HG03460 (cell line): ENCODE data around the gene UBC.
A peak's percentile ranks its signal among the peaks of the same experiment; 100 is the strongest.
"Not testable (repeated sequence)": the region's sequence is repeated elsewhere in the genome, so short reads cannot be mapped to it uniquely, and the experiment has no call there.

Experiments
- ATAC-seq: cut with Tn5 transposase; IDR thresholded peaks from one replicate; pipeline ENCODE4 v1.9.1; 2021; ENCODE audit not compliant: unreplicated experiment

The UBC gene

DNA sequence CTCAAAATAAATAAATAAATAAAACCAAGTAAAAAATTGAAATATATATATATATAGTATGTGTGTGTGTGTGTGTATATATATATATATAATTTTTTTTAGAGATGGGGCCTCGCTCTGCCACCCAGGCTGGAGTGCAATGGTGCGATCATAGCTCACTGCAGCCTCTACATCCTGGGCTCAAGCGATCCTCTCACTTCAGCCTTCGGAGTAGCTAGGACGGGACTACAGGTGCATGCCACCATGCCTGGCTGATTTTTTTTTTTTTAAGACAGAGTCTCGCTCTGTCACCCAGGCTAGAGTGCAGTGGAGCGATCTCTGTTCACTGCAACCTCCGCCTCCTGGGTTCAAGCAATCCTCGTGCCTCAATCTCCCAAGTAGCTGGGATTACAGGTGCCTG, 26.7 kb downstream of the UBC start:
- not testable (repeated sequence) for ATAC-seq

DNA sequence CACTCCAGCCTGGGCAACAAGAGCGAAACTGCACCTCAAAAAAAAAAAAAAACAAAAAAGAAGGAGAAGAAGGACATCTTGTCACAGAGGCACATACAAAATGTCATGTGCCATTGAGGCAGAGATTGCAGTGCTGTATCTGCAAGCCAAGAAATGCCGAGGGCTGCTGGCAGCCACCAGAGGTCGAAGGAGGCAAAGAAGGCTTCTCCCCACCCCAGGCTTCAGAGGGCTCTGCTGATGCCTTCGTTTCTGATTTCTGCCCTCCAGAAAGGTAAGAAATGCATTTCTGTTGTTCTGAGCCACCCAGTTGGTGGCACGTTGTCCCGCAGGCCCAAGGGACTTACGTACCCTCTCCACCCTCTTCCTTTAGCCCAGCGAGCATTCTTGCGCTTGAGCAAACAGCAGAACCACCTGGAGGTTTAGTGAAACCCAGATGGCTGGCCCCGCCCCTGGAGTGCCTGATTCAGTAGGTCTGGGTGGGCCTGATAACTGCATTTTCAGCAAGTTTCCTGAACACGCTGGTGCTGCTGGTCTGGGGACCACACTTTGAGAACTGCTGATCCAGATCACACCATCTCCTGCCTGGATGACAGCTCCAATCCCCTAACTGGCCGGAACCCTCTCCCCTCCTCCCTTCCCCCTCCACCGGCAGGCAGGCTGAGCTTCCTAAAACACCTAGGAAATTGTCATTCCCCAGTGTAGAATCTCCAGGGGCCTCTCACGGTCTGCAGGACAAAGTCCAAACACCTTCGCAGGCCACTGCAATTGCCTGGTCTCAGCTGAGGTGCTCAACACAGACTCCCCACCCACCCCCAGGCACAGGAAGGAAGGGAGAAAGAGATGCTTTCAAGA, 29.6 kb downstream of the UBC start:
- peak; percentile 88 for ATAC-seq

DNA sequence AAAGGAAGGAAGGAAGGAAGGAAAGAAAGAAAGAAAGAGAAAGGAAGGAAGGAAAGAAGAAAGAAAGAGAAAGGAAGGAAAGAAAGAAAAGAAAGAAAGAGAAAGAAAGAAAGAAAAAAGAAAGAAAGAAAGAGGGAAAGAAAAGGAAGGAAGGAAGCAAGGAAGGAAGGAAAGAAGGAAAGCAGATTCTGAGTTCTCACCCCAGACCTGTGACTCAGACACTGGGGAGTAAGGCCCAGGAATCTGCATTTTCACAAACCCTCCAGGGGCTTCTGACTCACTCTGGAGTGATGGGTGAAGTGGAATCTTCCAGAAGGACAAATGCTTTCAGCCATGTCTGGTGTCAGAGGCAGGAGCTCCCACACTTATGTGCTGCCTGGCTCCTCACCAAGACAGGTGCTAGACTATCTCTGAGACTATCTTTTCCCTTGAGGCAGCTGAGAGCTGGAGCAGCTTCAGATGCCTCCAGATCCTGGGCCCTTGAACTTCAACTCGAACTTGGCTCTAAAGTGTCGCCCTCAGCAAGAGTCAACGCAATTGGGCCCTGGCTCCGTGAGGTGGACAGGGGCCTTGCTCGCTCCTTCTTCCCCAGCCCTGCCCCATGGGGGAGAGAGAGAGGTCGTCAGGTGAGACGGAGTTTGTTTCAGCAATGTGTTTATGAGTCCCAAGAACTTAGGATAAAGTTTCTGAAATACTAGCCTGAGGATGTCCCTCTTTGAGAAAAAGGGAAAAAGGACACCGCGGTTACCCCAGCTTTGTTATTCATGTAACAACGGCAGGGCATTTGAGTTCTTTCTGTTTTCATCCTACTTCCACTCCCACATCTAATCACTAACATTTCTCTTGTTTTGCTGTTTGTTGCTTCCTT, 31.0 kb downstream of the UBC start:
- no peak for ATAC-seq

DNA sequence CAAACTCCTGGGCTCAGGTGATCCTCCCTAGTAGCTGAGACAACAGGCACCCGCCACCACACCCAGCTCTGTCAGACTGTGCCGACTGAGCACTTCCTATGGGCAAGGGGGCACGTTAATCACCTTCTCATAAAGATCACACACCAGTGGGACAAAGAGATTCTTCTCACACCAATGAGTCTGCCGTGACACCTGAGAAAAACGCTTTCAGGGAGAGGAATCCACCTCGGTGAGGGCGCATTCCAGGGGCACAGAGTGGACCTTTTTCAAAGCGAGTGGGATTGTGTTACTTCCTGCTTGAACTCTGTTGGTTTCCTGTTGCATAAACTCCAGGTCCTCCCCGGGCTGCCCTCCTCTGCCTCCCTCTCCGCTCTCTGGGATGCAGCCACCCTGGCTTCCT, 33.3 kb downstream of the UBC start:
- no peak for ATAC-seq

DNA sequence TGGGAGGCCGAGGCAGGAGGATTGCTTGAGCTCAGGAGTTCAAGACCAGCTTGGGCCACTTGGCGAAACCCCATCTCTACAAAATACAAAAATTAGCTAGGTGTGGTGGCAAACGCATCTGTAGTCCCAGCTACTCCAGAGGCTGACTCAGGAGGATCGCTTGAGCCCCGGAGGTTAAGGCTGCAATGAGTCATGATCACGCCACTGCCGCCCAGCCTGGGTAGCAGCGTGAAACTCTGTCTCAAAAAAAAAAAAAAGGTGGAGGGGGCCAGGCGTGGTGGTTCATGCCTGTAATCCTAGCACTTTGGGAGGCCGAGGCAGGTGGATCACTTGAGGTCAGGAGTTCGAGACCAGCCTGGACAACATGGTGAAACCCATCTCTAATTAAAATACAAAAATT, 34.1 kb downstream of the UBC start:
- not testable (repeated sequence) for ATAC-seq

DNA sequence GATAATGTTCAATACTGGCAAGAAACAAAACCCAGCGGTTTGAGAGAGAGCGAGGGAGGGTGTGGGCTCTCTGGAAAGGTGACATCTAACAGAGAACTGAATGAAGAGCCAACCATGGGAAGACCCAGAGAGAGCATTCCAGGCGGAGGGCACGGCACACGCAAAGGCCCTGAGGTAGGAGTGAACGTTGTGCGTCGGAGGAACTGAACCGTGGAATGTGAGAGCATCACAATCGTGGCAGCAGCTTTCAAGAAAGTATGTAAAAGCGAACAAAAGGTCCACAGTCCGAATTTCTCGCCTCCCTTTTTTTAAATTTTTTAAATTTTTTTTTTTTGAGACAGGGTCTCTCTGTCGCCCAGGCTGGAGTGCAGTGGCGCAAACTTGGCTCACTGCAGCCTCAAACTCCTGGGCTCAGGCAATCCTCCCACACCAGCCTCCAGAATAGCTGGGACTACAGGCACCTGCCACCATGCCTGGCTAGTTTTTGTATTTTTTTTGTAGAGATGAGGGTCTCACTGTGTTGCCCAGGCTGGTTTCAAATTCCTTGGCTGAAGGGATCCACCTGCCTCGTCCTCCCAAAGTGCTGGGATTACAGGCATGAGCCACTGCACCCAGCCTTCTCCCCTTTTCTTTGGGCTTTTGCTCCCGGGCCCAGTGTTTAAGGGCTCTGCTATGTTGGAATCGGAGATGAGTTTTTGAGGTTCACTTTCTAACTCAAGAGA, 35.5 kb downstream of the UBC start:
- no peak for ATAC-seq

DNA sequence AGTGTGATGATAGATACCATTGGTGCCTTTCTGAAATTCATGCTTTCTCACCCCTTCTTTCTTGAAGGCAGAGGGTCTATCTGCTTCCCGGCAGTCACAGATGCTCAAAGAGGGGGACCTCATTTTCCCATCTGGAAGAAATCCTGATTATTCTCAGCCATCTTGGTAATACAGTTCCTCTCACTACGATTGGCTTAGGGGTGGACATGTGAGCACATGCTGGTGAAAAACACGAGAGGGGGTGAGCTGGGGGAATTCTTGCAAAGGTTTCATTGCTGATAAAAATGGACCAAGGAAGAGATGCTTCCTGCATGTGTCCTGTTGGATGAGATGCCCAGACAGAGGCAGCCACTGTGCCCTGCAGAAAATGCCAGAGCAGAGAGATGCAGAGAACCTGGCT, 37.0 kb downstream of the UBC start:
- no peak for ATAC-seq

DNA sequence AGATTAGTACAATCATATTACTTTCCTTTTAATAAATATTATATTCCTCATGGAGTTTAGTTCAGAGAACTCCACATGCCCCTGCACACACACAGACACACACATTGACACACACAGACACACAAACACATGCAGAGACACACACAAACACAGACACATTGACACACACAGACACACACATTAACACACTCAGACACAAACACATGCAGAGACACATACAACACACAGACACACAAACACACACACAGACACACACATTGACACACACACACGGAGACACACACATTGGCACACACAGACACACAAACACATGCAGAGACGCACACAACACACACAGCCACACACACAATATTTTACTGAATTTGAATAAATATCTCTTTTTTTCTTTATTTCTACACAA, 38.3 kb downstream of the UBC start:
- no peak for ATAC-seq

DNA sequence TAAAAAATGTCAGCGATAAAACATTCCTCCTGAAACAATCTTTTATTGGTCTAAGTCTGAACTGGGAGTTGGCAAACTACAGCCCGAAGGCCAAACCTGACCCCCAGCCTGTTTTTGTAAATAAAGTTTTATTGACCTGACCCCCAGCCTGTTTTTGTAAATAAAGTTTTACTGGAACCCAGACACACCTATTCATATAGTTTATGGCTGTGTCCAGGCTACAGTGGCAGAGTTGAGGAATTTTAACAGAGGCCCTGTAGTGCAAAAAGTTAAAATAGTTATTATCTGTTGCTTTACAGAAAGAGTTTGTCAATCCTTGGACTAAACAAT, 38.7 kb downstream of the UBC start:
- ATAC-seq: no peak

DNA sequence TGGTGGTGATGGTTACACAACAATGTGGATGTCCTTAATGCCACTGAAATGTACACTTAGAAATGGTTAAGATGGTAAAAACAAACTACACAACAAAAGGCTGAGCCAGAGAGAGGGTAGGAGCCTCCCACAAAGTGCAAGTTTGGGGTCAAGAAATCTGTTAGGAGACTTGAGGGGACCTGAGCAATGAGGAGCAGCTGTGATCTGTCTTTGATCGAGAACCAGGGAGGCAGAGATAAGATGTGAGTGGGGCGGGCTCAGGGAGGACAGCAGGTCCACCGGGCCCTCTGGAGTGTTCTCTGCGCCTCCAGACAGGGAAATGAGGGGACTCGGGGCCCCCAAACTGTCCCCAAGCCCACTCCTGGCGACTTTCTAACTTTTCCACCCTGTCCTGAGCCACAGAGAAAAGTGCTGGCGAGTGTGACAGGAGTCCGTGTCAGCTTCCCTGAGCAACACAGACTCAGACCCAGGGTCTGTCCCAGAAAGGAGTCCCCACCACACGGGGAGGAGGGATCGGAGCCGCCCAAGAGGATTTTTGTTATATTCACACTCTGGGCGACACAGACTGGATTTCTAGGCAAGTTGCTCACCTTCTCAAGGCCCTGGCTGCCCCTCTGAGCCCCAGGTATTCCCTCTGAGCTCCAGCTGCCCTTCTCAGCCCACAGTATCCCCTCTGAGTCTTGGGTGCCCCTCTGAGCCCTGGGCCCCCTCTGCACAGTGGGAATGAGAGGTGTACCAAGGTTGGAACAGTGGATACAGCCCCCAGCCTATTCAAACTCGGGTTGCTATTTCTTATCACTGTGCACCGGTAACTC, 39.3 kb downstream of the UBC start:
- ATAC-seq: no peak

DNA sequence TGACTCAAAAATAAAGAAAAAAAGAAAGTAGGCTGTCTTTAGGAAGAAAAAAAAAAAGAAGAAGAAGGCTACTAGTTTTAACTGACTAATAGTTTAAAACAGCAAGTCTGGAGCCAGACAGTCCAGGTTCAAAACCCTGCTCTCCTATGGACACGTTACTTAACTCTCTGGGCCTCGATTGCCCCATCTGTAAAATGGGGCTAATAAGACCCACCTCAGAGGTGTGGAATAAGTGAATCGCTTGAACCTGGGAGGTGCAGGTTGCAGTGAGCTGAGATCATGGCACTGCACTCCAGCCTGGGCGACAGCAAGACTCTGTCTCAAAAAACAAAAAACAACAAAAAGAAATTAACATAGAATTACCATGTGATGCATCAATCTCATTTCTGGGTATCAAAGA, 40.3 kb downstream of the UBC start:
- ATAC-seq: no peak

DNA sequence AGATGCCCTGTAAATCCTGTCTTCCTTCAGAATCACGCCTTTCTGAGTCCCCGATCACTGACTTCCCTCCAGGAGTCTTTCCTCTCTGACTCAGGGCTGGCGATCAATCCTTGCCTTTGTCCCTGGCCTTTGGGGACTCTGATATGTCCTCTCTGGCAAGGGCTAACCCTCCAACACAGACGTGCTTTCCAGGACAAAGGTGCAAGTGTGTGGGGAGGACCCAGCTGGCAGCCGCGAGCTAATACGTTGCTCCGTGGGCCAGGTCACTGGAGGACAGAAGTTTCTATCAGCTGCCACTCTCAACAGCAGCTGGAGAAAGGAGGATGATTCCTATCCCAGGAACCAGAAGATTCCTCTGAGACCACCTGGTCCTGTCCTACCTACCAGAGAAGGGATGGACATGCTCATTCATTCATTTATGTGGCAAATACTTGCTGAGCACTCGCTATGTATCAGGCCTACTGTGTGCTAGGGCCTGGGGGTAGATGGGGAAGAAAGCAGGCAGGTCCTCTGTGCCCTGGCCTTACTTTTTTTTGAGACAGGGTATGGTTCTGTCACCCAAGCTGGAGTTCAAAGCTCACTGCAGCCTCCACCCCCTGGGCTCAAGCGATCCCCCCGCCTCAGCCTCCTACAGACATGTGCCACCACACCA, 42.3 kb downstream of the UBC start:
- ATAC-seq: no peak

DNA sequence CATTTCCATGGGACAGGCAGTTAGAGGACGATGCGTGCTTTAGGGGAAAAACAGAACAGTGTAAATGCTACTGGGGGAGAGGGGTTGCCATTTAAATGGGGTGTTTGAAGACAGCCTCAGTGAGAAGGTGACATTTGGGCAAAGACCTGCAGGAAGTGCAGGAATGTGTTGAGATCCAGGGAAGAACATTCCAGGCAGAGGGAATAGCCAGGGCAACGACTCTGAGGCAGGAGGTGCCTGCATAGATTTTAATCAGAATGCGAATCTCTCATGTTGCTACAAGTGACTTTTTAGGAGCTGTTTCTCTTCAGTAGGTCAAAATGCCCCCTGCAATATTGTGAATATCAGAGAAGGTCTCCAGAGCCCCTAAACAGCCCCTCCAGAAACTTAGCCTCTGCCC, 43.2 kb downstream of the UBC start:
- ATAC-seq: no peak

DNA sequence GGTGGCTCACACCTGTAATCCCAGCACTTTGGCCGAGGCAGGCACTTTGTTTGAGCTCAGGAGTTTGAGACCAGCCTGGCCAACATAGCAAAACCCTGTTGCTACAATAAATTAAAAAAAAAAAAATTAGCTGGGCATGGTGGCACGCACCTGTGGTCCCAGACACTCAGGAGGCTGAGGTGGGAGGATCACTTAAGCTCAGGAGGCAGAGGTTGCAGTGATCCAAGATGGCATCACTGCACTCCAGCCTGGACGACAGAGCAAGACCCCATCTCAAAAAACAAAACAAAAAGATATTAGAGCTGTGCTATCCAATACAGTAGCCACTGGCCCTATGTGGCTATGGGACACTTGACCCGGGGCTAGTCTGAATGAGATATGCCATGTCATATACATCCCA, 43.9 kb downstream of the UBC start:
- no peak for ATAC-seq

DNA sequence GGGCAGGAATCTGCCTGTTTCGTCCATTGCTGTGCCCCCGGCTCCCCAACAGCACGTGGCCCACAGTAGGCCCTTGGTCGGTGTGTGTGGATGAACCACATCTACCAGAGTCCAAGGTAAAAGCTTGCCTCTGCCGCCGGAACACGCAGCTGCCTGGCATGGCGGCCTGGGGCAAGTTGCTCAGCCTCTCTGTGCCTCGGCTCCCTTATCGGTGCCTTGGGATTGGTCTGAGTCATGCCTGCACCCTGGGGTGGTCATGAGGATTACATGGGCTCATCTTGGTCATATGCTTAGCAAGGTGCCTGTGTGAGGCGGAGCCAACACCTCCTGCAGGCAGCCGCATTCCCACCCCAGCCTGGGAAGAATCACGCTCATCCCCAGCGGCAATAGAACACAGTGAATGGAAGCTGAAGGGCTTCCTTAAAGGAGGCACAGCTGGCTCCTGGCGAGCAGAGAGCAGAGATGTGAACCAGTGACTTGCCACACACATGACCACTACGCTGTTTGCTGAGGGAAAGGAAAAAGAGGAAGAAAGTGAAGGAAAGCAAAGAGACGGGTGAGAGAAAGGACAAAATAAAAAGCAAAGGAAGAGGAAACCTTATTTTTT, 45.3 kb downstream of the UBC start:
- ATAC-seq: no peak

DNA sequence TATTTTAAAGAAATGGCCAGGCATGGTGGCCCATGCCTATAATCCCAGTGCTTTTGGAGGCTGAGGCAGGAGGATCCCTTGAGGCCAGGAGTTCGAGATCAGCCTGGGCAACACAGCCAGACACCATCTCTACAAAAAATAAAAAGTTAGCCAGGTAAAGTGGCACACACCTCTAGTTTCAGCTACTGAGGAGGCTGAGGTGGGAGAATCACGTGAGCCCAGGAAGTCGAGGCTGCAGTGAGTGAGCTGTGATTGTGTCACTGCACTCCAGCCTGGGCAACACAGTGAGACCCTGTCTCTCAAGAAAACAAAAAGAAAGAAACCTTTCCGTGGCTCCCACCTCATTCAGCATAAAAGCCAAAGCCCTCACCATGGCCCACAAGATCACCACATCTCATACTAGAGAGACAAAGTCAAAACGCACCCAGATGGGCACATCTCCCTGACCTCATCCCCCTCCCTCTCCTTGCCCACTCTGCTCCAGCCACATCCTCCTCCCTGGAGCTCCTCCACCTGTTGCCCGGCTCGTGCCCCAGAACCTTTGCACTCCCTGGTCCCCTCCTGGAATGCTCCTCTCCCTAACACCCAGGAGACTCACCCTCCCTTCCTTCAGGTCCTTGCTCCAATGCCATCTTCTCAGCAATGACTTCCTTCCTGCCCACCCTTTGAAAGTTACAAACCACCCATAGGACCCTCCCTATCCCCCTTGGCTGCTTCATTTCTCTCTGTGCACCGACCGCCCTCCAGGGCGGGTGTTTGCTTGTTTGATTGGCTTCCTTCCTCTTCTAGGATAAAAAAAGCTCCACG, 46.0 kb downstream of the UBC start:
- no peak for ATAC-seq

DNA sequence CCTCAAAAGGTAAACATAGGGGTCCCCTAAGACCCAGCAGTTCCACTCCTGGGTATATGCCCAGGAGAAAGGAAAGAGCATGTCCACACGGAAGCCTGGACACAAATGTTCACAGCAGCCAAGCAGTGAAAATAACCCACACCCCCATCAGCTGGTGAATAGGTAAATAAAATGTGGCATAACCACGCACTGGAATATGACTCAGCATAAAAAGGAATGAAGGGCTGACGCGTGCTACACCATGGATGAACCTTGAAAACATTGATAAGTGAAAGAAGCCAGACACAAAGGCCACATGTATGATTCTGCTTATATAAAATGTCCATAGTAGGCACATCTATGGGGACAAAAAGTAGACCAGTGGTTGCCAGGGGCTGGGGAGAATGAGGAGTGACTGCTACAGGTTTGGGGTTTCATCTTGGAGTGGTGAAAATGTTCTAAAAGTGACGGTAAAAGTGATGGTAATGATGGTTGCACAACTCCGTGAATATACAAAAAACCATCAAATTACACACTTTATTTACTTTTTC, 47.0 kb downstream of the UBC start:
- no peak for ATAC-seq

DNA sequence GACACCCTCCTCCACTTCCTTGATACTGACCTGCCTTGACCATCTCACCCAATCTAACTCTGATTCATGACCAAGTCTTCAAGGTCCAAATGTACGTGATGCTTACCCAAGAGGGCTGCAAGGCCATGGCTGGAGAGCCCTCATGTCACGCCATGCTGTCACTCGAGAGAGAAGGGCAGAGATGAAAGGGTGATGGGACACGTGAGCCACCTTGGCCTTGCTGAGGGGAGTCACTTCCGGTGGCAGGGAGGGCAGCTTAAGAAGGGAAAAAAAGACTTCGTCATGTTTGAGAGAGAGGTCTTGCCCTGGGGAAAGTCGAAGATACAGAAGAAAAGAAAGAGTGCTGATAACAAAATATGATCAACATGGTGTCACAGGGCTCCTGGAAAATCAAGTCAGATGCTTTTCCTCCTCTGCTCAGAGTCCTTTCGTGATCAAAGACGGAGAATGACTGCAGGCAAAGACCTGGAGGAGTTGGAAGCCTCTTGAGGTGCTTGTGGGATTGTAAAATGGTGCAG, 47.5 kb downstream of the UBC start:
- no peak for ATAC-seq
